ENCODE measurements around the gene CAMK1D.

Gene CAMK1D

DNA sequence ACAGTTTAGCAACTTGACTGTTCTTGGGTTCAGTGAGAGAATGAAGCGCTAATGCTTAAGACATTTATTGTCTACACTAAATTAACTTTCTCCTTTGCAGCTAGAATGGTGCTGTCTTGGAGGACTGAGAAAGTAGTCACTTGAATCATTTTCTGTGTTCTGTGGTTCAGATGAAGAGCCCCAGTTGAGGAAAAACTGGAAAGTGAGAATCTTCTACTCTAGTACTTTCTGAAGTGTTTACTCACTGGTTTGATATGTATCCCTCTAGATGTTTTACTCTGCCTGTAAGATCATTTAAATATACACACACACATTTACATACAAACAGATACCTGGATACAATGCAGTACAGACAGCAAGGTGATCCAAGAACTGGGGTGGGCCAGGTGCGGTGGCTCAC, 308.1 kb downstream of the CAMK1D start:
- Histone ChIP-seq H3F3A (ENCODE audit: insufficient read depth, low read length) (no peaks in the 10 kb centered on the region), H3K4me2 (ENCODE audit: low read depth, low read length) (no peak overlapping the region), H3K79me2 (ENCODE audit: low read length) (no peaks in the 10 kb centered on the region), H3K4me3 (ENCODE audit: low read length) (no peak overlapping the region), H2AFZ (ENCODE audit: low read length) (no peak overlapping the region), H4K20me1 (ENCODE audit: insufficient read depth, low read length) (no peaks in the 10 kb centered on the region), H3K9me2 (replicated peaks; ENCODE audit: insufficient read depth, low read length) (no peaks in the 10 kb centered on the region), H3K36me3 (replicated peaks; ENCODE audit: insufficient read depth, low read length) (no peaks in the 10 kb centered on the region), H3K4me1 (ENCODE audit: low read length) (no peaks in the 10 kb centered on the region), H3K9ac (ENCODE audit: low read length) (no peak overlapping the region), H3K27me3 (replicated peaks; ENCODE audit: insufficient read depth, low read length) (no peaks in the 10 kb centered on the region), H3K9me3 (replicated peaks; ENCODE audit: insufficient read depth, low read length) (no peaks in the 10 kb centered on the region), H3K27ac (ENCODE audit: low read length) (no peak overlapping the region)
- no peak for DNase-seq
- no peak for TF ChIP-seq EZH2 (optimal IDR thresholded peaks at IDR 0.05; ENCODE audit: low read depth, low read length)
- TF ChIP-seq EZH2phosphoT487 (IDR thresholded peaks at IDR 0.05; ENCODE audit: low read length) = no peak
- TF ChIP-seq, protein P1, sequence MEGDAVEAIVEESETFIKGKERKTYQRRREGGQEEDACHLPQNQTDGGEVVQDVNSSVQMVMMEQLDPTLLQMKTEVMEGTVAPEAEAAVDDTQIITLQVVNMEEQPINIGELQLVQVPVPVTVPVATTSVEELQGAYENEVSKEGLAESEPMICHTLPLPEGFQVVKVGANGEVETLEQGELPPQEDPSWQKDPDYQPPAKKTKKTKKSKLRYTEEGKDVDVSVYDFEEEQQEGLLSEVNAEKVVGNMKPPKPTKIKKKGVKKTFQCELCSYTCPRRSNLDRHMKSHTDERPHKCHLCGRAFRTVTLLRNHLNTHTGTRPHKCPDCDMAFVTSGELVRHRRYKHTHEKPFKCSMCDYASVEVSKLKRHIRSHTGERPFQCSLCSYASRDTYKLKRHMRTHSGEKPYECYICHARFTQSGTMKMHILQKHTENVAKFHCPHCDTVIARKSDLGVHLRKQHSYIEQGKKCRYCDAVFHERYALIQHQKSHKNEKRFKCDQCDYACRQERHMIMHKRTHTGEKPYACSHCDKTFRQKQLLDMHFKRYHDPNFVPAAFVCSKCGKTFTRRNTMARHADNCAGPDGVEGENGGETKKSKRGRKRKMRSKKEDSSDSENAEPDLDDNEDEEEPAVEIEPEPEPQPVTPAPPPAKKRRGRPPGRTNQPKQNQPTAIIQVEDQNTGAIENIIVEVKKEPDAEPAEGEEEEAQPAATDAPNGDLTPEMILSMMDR (IDR thresholded peaks at IDR 0.05; ENCODE audit: low read length) = no peak

DNA sequence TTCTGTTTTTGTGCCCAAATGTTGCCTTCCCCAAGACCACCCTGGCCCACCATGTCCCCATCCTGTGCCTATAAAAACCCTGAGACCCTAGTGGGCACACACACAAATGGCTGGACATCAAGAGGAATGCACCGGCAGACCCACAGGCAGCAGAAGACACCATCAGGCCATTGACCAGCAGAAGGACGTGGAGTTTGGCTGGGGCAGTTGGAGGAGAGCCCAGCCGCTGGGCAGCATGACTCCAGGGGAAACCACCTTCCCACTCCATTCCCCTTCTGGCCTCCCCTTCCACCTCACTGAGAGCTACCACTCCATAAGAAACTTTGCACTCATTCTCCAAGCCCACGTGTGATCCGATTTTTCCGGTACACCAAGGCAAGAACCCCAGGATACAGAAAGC, 309.2 kb downstream of the CAMK1D start:
- H3K27me3 ChIP-seq (replicated peaks; ENCODE audit: insufficient read depth, low read length) = no peaks in the 10 kb centered on the region
- H4K20me1 ChIP-seq (ENCODE audit: insufficient read depth, low read length) = no peaks in the 10 kb centered on the region
- DNase-seq = no peak
- no peak overlapping the region for H3K4me3 ChIP-seq (ENCODE audit: low read length)
- TF ChIP-seq EZH2phosphoT487 (IDR thresholded peaks at IDR 0.05; ENCODE audit: low read length) = no peak
- TF ChIP-seq, protein P1 (IDR thresholded peaks at IDR 0.05; ENCODE audit: low read length) = no peak
- TF ChIP-seq EZH2 (optimal IDR thresholded peaks at IDR 0.05; ENCODE audit: low read depth, low read length) = no peak
- no peak overlapping the region for H3K9ac ChIP-seq (ENCODE audit: low read length)
- no peaks in the 10 kb centered on the region for H3K9me3 ChIP-seq (replicated peaks; ENCODE audit: insufficient read depth, low read length)
- no peak overlapping the region for H2AFZ ChIP-seq (ENCODE audit: low read length)
- no peaks in the 10 kb centered on the region for H3K36me3 ChIP-seq (replicated peaks; ENCODE audit: insufficient read depth, low read length)
- H3K4me1 ChIP-seq (ENCODE audit: low read length) = no peaks in the 10 kb centered on the region
- no peaks in the 10 kb centered on the region for H3F3A ChIP-seq (ENCODE audit: insufficient read depth, low read length)
- H3K4me2 ChIP-seq (ENCODE audit: low read depth, low read length) = no peak overlapping the region
- H3K27ac ChIP-seq (ENCODE audit: low read length) = no peak overlapping the region
- H3K9me2 ChIP-seq (replicated peaks; ENCODE audit: insufficient read depth, low read length) = no peaks in the 10 kb centered on the region
- H3K79me2 ChIP-seq (ENCODE audit: low read length) = no peaks in the 10 kb centered on the region

DNA sequence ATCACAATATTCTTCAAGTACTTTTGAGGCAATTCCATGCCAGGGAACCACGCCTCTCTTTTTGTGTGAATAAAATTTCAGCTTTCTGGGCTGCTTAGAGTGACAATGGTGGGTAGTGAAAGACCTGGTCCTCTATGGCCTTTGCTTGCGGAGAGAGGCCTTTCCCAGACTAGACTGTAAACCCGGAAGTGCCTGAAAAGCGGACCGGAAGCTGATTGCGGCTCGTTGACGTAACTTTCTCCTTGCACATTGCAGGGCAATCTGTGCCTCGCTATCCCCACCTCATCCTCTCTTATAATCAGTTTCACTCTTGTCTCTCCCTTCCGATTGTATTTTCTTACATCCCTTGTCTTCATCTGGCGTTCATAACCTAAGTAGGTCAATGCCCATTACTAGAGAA, 310.4 kb downstream of the CAMK1D start:
- H3F3A ChIP-seq (ENCODE audit: insufficient read depth, low read length) = no peaks in the 10 kb centered on the region
- H3K9me3 ChIP-seq (replicated peaks; ENCODE audit: insufficient read depth, low read length) = no peaks in the 10 kb centered on the region
- H3K4me3 ChIP-seq (ENCODE audit: low read length) = no peak overlapping the region
- no peak overlapping the region for H3K27ac ChIP-seq (ENCODE audit: low read length)
- DNase-seq = no peak
- no peaks in the 10 kb centered on the region for H3K9me2 ChIP-seq (replicated peaks; ENCODE audit: insufficient read depth, low read length)
- no peaks in the 10 kb centered on the region for H3K4me1 ChIP-seq (ENCODE audit: low read length)
- TF ChIP-seq EZH2 (optimal IDR thresholded peaks at IDR 0.05; ENCODE audit: low read depth, low read length) = no peak
- TF ChIP-seq, protein P1 (IDR thresholded peaks at IDR 0.05; ENCODE audit: low read length) = no peak
- no peak for TF ChIP-seq EZH2phosphoT487 (IDR thresholded peaks at IDR 0.05; ENCODE audit: low read length)
- H3K27me3 ChIP-seq (replicated peaks; ENCODE audit: insufficient read depth, low read length) = no peaks in the 10 kb centered on the region
- H3K4me2 ChIP-seq (ENCODE audit: low read depth, low read length) = no peak overlapping the region
- no peaks in the 10 kb centered on the region for H3K36me3 ChIP-seq (replicated peaks; ENCODE audit: insufficient read depth, low read length)
- no peaks in the 10 kb centered on the region for H3K79me2 ChIP-seq (ENCODE audit: low read length)
- no peaks in the 10 kb centered on the region for H4K20me1 ChIP-seq (ENCODE audit: insufficient read depth, low read length)
- H3K9ac ChIP-seq (ENCODE audit: low read length) = no peak overlapping the region
- no peak overlapping the region for H2AFZ ChIP-seq (ENCODE audit: low read length)
